ENCODE results near the gene OOSP2. TPM values are rescaled to one million over a fixed set of nuclear protein-coding genes. Genes with fewer than 3 reads are reported as not detected.
"Not testable (repeated sequence)": the region's sequence is repeated elsewhere in the genome, so short reads cannot be mapped to it uniquely, and the experiment has no call there.

Gene OOSP2
- polyA plus RNA-seq, 3 donors from 2014 or later = not detected

DNA sequence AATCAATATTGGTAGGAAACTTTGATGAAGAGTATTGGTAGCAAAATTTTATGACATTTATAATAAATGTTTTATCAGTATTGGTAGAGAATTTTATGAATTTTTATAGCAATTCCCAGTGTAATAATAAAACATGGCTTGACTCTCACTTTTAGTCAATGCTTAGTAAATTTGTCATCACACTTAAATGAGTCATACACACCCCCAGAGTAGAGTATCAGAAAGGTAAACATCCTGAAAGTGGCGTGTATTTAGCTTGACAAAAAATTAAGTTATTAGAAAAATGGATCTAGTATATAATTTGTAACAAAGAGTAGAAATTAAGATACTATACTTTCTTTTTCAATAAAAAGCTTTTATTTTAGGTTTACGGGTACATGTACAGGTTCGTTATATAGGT is 18.8 kb downstream of the OOSP2 start:
- Mint-ChIP-seq H3K9me3 (peaks cover 0 to 3% (median 0%) of the 10 kb centered on the region in 6 donors), H3K4me1 (no peaks in the 10 kb centered on the region), H3K27me3 (ENCODE audit: low read depth in 3 of 3) (peaks cover 0 to 3% (median 0%) of the 10 kb centered on the region in 3 donors), H3K36me3 (no peaks in the 10 kb centered on the region), H3K4me3 (no peak overlapping the region), H3K27ac (no peak overlapping the region)
- DNase-seq = no peak

DNA sequence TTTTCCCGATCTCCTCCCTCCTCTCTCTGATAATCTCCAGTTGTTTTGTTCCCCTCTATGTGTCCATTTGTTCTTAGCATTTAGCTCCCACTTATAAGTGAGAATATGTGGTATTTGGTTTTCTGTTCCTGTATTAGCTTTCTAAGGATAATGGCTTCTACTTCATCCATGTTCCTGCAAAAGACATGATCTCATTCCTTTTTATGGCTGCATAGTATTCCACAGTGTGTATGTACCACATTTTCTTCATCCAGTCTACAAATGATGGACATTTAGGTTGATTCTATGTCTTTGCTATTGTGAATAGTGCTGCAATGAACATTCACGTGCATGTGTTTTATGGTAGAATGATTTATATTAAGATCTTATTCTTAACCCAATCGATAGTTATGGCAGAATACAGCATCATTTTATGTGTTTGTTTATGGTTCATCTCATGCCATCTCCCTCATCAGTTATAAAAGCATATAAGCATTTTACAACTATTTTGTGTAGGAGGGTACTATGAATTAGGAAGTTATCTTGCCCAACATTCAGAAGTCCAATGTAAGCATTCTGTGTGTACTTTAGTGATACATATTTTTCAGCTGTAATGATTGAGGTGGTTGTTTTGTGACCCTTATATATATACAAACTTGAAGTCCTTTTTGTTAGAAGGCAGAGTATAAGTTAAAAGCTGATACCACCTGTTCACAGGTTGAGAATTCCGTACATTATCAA is 19.5 kb downstream of the OOSP2 start:
- Mint-ChIP-seq H3K27ac (no peak overlapping the region), H3K27me3 (ENCODE audit: low read depth in 3 of 3) (peaks cover 0 to 3% (median 0%) of the 10 kb centered on the region in 3 donors), H3K4me3 (no peak overlapping the region), H3K36me3 (no peaks in the 10 kb centered on the region), H3K9me3 (peaks cover 0 to 3% (median 0%) of the 10 kb centered on the region in 6 donors), H3K4me1 (no peaks in the 10 kb centered on the region)
- DNase-seq = no peak

DNA sequence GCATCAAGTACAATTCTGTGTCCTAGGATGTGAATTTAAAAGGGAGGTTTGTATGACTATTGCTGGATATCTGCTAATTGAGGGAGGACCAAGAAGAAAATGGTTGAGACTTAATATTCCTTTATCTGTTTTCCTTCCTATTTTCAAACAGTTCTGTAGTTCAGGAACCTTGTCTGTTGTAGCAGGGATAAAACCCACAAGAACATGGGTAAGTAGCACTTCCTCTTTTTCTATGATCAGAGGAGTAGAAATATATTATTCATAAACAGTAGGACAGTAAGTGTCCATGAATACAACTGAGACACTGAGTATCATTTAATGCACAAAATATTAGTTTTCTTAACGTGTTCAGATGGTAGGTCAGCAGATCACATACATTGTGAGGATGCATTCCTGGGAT is 23.9 kb downstream of the OOSP2 start:
- Mint-ChIP-seq H3K36me3 (no peaks in the 10 kb centered on the region), H3K9me3 (peaks cover 0 to 3% (median 0%) of the 10 kb centered on the region in 6 donors)

DNA sequence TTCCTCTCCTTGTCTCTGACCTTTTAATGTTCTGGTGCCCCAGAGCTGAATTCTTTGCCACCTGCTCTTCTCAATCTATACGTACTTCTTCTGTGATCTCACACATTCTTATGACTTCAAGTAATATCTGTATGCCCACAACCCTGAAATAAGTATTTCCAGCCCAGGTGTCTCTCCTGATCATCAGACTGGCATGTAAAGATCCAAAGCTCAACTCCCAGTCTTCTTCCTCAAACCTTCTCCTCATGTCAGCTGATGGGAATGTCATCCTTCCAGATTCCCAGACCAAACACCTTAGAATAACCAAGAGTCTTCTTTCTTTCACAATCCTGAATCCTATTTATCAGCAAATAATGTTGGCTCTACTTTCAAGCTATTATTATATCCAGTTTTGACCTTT is 25.6 kb downstream of the OOSP2 start:
- H3K27ac Mint-ChIP-seq = no peak overlapping the region
- H3K4me1 Mint-ChIP-seq = no peaks in the 10 kb centered on the region
- H3K9me3 Mint-ChIP-seq = no peaks in the 10 kb centered on the region
- H3K36me3 Mint-ChIP-seq = no peaks in the 10 kb centered on the region
- DNase-seq = no peak
- H3K27me3 Mint-ChIP-seq (ENCODE audit: low read depth in 3 of 3) = peaks cover 0 to 6% (median 0%) of the 10 kb centered on the region in 3 donors
- no peak overlapping the region for H3K4me3 Mint-ChIP-seq

More for the DNA sequence above, 23.9 kb downstream of the OOSP2 start:
- no peak overlapping the region for H3K27ac Mint-ChIP-seq
- no peak for DNase-seq
- no peak overlapping the region for H3K4me3 Mint-ChIP-seq
- peaks cover 0 to 3% (median 0%) of the 10 kb centered on the region in 3 donors for H3K27me3 Mint-ChIP-seq (ENCODE audit: low read depth in 3 of 3)
- no peaks in the 10 kb centered on the region for H3K4me1 Mint-ChIP-seq

DNA sequence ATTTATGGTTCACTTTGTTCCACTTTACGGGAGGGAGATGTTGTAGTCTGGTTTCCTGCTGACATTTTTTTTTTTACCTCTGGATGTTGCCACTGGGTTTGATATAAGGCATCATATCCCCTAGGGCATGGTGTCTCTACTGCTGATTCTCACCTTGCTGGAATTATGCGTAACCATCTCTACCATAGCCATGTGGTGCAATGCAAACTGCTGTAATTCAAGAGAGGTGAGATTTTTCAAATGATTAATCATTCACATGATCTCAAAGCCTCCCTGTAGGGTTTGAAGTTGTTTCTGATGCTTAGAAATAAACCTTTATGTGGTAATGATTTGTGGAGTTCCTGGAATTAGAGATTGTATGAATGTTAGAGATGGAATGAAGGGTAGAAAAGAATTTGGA is 29.2 kb downstream of the OOSP2 start:
- no peak overlapping the region for H3K4me3 Mint-ChIP-seq
- H3K4me1 Mint-ChIP-seq = no peaks in the 10 kb centered on the region
- no peak overlapping the region for H3K27ac Mint-ChIP-seq
- H3K27me3 Mint-ChIP-seq (ENCODE audit: low read depth in 3 of 3) = peaks cover 0 to 2% (median 0%) of the 10 kb centered on the region in 3 donors
- H3K9me3 Mint-ChIP-seq = peaks cover 0 to 1% (median 0%) of the 10 kb centered on the region in 6 donors
- no peak for DNase-seq
- no peaks in the 10 kb centered on the region for H3K36me3 Mint-ChIP-seq

DNA sequence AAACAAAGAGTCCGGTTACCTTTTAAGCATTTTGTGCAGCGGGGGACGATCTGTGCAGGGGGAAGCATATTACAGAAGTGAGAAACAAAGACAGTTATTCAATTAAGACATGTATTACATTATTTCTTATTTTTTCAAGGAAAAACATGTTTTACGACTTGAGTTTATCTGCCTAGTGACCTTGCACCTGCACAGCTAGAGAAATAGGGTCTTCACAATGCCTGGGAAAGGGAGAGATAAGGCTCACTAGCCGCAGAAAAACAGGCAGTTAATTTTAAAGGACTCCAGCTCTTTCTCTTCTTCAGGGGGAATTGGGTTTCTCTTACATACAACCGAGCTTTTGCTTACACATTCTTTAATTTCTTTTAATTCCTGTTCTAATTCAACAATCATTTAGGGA is 31.4 kb downstream of the OOSP2 start:
- not testable (repeated sequence) for H3K4me3 Mint-ChIP-seq; H3K36me3 Mint-ChIP-seq; H3K4me1 Mint-ChIP-seq; H3K27ac Mint-ChIP-seq; H3K27me3 Mint-ChIP-seq (ENCODE audit: low read depth in 3 of 3); H3K9me3 Mint-ChIP-seq; DNase-seq

DNA sequence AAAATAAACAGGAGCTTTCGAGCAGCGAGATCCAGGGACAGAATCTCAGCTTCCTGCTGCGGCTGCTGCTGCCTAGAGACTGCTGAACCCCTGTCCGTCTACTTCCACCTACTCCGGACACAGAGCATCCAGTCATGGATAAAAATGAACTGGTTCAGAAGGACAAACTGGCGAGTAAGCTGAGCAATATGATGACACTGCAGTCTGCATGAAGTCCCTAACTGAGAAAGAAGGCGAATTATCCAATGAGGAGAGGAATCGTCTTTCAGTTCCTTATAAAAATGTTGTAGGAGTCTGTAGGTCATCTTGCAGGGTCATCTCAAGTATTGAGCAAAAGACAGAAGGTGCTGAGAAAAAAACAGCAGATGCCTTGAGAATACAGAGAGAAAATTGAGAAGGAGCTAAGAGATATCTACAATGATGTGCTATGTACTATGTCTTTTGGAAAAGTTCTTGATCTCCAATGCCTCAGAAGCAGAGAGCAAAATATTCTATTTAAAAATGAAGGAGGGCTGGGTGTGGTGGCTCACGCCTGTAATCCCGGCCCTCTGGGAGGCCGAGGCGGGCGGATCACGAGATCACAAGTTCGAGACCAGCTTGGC is 37.1 kb downstream of the OOSP2 start:
- Mint-ChIP-seq H3K27ac (no peak overlapping the region), H3K27me3 (ENCODE audit: low read depth in 3 of 3) (peaks cover 0 to 10% (median 0%) of the 10 kb centered on the region in 3 donors), H3K4me3 (no peak overlapping the region), H3K36me3 (no peaks in the 10 kb centered on the region), H3K9me3 (peaks cover 0 to 6% (median 0%) of the 10 kb centered on the region in 6 donors), H3K4me1 (no peaks in the 10 kb centered on the region)
- no peak for DNase-seq

DNA sequence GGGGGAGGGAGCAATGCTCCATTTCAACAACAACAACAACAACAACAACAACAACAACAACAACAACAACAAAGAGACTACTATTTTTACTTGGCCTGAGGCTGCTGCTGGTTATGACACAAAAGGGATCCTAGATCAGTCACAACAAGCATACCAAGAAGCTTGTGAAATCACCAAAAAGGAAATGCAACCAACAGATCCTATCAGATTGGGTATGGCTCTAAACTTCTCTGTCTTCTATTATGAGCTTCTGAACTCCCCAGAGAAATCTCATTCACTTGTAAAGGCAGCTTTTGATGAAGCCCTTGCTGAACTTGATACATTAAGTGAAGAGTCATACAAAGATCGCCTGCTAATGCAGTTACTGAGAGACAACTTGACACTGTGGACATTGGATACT is 37.8 kb downstream of the OOSP2 start:
- Mint-ChIP-seq H3K27ac (no peak overlapping the region), H3K4me3 (no peak overlapping the region), H3K27me3 (ENCODE audit: low read depth in 3 of 3) (peaks cover 0 to 10% (median 0%) of the 10 kb centered on the region in 3 donors), H3K4me1 (no peaks in the 10 kb centered on the region), H3K36me3 (no peaks in the 10 kb centered on the region), H3K9me3 (peaks cover 0 to 6% (median 0%) of the 10 kb centered on the region in 6 donors)
- no peak for DNase-seq

DNA sequence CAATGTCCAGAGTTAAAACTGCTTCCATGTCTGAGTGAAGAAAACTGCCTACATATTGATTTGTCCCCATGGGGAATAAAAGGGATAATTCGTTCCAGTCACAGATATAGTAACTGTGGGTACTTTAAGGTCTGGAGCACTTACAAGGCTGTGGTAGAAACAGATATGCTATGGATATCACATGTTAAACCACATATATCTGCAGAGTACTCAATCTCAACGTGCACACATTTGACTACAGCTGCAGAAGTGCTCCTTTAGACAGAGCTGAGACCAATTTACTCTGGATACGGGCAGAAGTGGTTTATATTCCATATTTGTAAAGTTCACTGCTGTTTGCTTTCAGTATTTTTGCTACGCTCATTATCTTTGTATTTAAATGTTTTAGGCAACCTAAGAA is 38.5 kb downstream of the OOSP2 start:
- Mint-ChIP-seq H3K27ac (no peak overlapping the region), H3K36me3 (no peaks in the 10 kb centered on the region), H3K4me1 (no peaks in the 10 kb centered on the region), H3K27me3 (ENCODE audit: low read depth in 3 of 3) (peaks cover 0 to 10% (median 0%) of the 10 kb centered on the region in 3 donors), H3K9me3 (peaks cover 0 to 6% (median 0%) of the 10 kb centered on the region in 6 donors), H3K4me3 (no peak overlapping the region)
- DNase-seq = no peak

DNA sequence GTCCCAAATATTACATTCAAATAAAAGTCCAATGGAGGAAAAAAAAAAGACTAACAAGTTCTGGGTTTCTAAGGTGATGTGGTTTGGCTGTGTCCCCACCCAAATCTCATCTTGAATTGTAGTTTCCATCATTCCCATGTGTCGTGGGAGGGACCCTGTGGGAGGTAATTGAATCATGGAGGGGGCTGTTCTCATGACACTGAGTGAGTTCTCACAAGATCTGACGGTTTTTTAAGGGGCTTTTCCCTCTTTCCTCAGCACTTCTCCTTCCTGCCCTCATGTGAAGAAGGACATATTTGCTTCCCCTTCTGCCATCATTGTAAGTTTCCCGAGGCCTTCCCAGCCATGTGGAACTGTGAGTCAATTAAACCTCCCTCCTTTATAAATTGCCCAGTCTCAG is 40.3 kb downstream of the OOSP2 start:
- Mint-ChIP-seq H3K9me3 (peaks cover 0 to 6% (median 0%) of the 10 kb centered on the region in 6 donors), H3K4me1 (no peaks in the 10 kb centered on the region), H3K27ac (no peak overlapping the region), H3K4me3 (no peak overlapping the region), H3K36me3 (no peaks in the 10 kb centered on the region), H3K27me3 (ENCODE audit: low read depth in 3 of 3) (peaks cover 2 to 10% (median 4%) of the 10 kb centered on the region in 3 donors)
- DNase-seq = no peak

DNA sequence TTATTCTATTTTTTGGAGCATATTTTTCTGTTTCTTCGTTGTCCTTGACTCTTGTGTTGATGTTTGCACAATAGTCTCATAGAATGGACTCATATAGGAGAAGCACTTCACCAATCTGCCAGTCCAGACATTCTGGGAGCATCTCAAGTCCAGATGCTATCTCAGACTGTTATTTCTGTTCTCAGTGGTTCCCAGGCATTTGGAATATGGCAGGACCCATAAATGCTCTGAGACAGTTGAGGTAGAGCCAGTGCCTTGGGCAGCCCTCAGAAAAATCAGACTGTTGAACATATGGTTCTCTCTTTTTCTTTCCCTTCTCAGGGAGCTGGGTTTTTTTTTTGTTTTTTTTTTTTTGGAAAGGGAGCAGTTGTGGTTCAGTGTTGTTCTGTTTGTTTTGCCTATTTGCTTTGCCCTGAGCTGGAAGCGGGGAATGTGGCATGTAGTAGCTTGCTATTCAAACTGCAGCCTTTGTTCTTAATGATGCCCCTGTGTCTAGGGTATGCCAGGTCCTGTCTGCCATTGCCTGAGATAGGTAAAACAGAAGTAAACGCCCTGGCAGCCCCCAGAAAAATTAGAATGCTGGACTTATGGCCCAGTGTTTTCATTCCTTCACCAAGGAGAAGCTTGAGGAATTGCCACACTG is 44.5 kb downstream of the OOSP2 start:
- no peak for DNase-seq
- Mint-ChIP-seq H3K4me3 (no peak overlapping the region), H3K27me3 (ENCODE audit: low read depth in 3 of 3) (peaks cover 0 to 8% (median 6%) of the 10 kb centered on the region in 3 donors)

DNA sequence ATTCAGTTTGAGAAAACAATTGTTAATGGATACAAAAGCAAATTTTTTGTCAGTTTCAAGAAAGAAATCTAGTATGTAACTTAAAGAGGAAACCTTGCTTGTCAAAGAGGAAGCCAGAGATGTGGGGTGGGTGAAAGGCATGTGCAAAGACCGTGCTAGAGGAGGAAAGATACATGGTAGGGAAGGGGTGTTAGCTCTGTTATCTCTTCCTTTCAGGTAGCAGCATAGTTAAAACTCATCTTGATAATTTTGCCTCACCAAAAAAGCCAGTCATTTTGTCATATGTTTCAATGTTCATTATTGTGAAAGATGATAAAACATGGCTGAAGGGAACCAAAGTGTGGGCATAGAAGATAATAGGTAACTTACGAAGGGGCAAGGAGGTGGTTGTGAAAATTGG is 45.7 kb downstream of the OOSP2 start:
- no peak overlapping the region for H3K4me3 Mint-ChIP-seq
- DNase-seq = no peak
- H3K4me1 Mint-ChIP-seq = no peaks in the 10 kb centered on the region
- peaks cover 0 to 8% (median 6%) of the 10 kb centered on the region in 3 donors for H3K27me3 Mint-ChIP-seq (ENCODE audit: low read depth in 3 of 3)
- no peaks in the 10 kb centered on the region for H3K36me3 Mint-ChIP-seq
- peaks cover 0 to 3% (median 0%) of the 10 kb centered on the region in 6 donors for H3K9me3 Mint-ChIP-seq
- H3K27ac Mint-ChIP-seq = no peak overlapping the region

More for the DNA sequence above, 44.5 kb downstream of the OOSP2 start:
- no peaks in the 10 kb centered on the region for H3K36me3 Mint-ChIP-seq
- H3K27ac Mint-ChIP-seq = no peak overlapping the region
- no peaks in the 10 kb centered on the region for H3K4me1 Mint-ChIP-seq
- peaks cover 0 to 4% (median 0%) of the 10 kb centered on the region in 6 donors for H3K9me3 Mint-ChIP-seq

DNA sequence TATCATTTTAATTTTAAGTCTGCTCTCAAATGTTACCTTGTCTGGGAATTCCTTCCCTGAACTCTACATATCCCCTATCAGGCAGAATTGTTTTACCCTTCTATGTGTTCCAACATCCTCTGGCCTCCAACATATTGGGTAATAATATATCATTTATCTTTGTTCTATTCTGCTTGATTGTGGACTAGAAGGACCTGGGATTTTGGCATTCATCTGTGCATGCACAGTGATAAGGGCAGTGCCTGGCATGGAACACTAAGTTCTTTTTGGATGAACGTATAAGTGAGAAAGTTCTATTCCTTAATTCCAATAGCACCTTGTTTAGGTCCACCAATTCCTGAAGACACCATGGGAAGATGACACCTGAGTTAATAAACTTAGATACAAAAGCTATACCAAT is 47.0 kb downstream of the OOSP2 start:
- Mint-ChIP-seq H3K9me3 (peaks cover 0 to 3% (median 0%) of the 10 kb centered on the region in 6 donors), H3K4me1 (no peaks in the 10 kb centered on the region), H3K4me3 (no peak overlapping the region), H3K27ac (no peak overlapping the region), H3K36me3 (no peaks in the 10 kb centered on the region), H3K27me3 (ENCODE audit: low read depth in 3 of 3) (peaks cover 0 to 8% (median 6%) of the 10 kb centered on the region in 3 donors)
- DNase-seq = no peak

DNA sequence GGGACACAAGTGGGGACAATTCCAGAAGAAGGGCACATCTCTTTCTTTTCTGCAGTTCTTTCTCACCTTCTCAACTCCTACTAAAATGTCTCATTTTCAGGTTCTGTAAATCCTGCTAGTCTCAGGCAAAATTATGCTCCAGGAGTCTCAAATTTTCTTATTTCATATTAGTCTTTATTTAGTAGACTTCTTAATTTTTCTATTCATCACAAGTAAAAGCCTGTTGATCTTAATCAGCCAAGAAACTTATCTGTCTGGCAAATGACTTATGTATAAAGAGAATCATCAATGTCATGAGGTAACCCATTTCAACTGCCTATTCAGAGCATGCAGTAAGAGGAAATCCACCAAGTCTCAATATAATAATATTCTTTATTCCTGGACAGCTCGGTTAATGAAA is 48.2 kb downstream of the OOSP2 start, which contains the start of gene MS4A2:
Gene MS4A2 (plus strand): TSS at position 301 of the 400 bp plus-strand sequence. CDS start 102 bp downstream, outside the sequence.
- Mint-ChIP-seq H3K9me3 (peaks cover 0 to 3% (median 0%) of the 10 kb centered on the region in 6 donors), H3K27ac (no peak within 1 kb of the TSS), H3K36me3 (no peaks in the 10 kb centered on the region), H3K4me3 (no peak within 1 kb of the TSS), H3K4me1 (no peaks in the 10 kb centered on the region), H3K27me3 (ENCODE audit: low read depth in 3 of 3) (peaks cover under 1 to 8% (median 6%) of the 10 kb centered on the region in 3 donors)
- DNase-seq = no peak
